ENCODE results near the gene IFTAP.

- TF ChIP-seq CTCF (IDR thresholded peaks at IDR 0.05), result no peak
- no peak for TF ChIP-seq POLR2A (IDR thresholded peaks at IDR 0.05)
Observed at GRCh38 chr11:36617543-36618362, 23.5 kb downstream of the IFTAP start.
